HG03432 (cell line): ENCODE measurements around the gene SECISBP2.

Experiments
- ATAC-seq: cut with Tn5 transposase; IDR thresholded peaks from one replicate; pipeline ENCODE4 v1.9.1; 2021; ENCODE audit warnings: mild to moderate bottlenecking, moderate library complexity; ENCODE audit not compliant: unreplicated experiment

Gene SECISBP2

DNA sequence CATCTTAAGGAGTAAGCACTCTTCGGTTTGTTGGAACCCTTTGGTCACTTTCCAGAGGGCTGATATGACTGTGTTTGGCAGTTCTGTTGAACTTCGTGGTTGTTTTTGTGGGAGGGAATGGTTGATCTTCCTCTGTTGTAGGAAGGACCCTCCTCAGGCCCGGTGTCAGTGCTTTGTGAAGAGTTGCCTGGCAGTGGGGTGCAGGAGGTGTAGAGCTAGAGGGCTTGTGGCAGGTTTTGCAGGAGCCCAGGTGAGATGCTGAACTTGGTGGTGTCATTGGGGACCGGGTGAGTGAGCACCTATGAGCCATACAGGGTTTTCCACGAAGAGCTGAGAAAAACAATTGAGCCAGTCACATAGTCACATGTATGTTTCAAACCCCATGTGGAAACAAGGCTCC, 27.2 kb downstream of the SECISBP2 start:
- ATAC-seq = no peak

DNA sequence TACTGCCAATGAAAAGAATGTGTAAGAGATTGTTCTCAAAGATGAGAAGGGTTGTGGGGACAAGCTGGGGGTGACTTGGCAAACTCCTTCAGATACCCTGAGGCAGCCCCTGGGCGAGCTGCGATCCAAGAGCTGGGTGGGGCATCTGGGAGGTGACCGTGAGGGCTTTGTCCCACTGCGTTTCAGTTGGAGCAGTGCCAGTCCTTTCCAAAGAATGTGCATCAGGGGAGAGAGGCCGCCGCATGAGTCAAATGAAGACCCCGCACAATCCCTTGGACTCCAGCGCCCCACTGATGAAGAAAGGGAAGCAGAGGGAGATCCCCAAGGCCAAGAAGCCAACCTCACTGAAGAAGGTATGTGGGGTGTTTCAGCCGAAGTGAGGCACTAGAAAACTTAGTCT, 28.4 kb downstream of the SECISBP2 start:
- ATAC-seq = no peak

DNA sequence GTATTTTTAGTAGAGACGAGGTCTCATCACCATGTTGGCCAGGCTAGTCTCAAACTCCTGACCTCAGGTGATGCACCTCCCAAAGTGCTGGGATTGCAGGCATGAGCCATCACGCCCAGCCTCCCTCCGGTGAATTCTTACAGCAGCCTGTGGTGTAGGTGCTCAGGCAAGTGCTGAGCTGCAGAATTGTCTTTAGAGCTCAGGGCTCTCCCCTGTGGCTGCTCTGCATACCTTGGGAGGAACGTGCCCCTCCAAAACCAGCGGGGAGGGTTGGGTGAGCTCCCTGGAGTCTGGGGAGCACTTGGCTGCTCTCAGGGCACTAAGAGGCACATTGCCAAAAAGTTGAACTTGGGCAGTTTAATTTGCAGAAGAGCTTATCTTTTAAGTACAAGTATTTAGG, 29.4 kb downstream of the SECISBP2 start:
- ATAC-seq = no peak

DNA sequence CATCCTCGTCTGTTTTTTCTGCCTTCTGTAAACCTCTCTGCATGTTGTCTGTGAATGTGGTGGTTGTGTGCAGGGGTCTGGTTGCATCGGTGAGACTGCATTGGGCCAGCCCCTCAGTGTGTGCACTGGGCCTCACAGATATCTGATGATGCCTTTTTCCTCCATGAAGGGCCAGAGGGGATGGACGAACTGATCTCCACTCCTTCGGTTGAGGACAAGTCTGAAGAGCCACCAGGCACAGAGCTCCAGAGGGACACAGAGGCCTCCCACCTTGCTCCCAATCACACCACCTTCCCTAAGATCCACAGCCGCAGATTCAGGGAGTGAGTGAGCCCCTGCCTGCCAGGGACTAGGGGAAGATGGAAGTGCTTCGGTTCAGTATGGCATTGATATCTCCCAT, 31.3 kb downstream of the SECISBP2 start:
- ATAC-seq = no peak

DNA sequence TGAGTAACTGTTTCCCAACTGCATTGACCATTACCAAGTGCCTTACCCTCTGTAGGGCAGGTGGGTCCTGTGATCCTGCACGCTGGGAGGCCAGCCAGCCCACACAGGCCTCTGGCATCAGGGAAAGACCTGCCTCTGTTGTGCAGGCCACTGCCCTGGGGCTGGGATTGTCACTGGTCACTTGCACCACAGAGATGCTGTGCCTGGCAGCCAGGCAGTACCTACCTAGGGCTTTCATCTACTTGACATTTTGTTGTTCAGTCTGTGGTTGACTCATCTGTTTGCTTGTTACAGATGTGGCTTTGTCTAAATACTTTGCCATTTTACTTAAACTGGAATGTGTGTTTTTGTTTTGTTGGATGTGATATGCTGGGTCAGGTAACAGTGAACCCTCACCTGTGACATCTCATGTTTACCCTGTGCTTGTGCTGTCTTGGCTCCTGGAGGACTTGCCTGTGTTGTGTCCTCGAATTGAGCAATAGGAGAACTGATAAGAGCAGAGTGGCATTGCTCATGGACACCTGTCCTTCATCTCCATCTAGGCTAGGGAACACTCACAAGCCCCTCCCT, 32.8 kb downstream of the SECISBP2 start:
- ATAC-seq = no peak

DNA sequence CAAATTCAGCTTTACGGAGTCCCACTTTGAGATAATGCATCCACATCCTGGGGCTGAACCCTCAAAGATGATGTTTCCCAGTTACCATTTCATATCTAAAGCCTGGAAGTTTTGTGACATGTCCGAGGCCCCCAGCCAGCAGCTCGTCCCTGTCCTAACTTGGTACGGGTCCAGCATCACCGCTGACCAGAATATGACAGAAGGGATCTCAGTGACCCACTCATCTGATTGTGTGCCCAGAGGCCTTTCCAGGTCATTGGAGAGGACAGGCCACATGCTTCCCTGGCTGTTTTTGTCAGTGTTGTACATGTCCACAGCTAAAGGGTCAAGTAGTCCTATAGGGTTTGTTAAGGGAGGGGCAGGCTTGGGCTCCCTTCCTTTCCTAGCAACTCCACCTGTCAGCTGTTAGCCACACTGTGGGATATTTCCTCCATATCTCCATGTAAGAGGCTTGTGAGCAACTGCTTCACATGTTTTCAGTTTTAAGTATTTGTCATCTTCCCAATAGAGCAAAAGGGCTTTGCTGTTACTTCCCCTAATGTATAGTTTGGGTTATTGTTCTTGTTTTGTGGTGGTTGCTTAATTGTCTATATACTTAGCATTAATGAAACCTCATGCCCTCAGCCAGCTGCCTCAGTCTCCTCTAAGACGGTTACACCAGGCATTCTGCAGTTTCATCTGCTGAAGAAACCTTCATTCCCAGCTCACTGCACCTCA, 33.4 kb downstream of the SECISBP2 start:
- no peak for ATAC-seq

DNA sequence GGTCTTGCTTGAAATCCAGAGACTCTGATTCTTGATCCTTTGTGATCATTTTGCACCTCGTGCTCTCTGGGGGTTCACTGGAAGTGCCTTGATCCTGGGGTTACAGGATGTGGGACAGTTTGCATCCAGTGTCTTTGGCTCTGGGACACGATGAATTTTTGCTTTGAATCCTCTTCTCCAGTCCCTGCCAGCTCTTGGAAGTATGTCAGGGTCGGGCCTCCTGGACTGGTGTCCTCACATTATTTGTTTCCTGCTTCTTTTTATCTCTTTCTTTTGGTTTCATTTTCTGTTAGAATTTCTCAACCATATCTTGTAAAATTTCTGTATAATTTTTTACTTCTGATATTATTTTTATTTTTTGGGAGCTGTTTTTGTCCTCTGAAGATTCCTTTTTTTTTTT, 34.2 kb downstream of the SECISBP2 start:
- ATAC-seq = no peak

DNA sequence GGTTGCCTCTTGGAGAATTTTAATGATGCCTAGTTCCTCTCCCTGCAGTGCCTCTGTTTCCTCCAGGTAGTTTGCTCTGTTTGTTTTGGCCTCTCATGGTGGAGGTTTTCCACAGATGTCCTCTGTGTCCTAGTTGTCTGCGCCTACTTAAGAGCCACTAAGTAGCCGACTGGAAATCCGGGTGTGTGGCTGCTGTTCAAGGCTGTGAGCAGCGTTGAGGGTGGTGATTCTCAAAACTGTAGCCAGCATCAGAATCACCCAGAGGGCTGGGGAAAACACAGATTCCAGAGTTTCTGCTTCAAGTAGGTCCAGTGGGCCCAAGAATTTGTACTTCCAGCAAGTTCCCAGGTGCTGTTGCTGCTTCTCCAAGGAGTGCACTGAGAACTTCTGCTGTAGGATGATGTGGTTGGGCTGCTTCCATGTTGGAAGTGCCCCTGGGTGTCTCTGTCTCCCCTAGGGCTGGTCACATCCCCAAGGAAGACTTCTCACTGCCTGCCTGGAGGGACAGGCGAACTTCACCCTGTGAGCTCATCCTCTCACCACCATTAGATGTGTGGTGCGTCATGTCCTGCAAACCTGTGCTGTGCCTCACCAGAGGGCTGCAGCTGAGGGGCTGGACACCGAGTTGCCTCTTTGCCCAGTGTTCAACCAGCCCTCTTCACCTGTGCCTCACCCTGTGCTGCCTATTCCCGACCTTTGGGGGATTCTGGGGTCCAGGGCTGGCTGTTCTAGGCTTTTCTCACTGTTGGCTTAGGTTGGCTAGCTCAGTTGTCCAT, 34.8 kb downstream of the SECISBP2 start:
- ATAC-seq = no peak

DNA sequence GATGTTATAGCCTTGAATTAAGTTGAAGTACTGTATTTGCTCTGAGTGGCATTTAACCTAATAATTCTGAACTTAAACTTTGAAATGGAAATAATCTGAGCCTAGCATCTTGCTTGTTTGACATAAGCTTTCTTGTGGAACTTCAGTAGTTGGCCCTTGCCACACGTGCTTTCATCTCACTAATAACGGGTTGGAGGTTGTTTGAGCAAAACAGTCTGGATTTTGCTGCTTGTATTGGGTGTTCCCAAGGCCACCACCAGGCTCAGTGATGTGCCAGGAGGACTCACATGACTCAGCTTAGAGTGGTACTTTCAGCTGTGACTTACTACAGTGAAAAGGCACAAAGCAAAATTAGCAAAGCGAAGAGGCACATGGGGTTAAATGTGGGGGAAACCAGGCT, 35.7 kb downstream of the SECISBP2 start:
- no peak for ATAC-seq

DNA sequence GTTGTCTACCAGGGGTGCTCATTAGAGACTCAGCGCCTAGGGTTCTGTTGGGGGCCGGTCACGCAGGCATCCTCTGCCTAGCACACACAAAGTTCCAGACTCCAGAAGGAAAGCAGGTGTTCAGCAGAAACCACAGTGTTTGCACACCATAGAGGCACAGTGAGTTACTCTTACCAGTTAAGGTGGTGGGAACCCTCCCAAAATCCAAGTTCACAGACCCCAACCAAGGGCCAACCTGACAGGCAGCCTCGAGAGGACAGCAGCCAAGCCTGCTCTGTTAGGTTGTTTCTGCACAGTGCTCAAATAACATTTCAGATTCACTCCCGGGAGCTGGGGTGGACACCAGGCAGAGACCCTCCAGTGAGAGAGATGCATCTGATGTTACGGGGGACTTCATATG, 36.2 kb downstream of the SECISBP2 start:
- no peak for ATAC-seq

DNA sequence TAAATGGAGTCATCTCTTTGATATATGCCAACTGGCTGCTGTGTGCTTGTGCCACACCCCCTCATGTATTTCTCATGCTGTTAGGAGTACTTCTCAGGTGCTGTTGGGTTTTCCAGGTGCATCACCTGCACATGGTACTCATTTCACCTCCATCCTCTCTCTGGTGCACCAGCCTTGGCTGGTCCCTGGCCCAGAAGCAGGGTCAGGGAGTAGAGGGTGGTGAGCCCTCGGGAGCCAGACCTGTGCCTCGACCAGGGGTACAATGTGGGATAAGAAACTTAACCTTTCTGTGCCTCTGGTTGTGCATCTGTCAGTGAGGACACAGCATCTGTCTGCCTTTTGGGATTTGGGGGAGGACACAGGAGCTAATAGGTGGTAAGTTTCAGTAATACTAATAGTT, 38.5 kb downstream of the SECISBP2 start:
- ATAC-seq = no peak

DNA sequence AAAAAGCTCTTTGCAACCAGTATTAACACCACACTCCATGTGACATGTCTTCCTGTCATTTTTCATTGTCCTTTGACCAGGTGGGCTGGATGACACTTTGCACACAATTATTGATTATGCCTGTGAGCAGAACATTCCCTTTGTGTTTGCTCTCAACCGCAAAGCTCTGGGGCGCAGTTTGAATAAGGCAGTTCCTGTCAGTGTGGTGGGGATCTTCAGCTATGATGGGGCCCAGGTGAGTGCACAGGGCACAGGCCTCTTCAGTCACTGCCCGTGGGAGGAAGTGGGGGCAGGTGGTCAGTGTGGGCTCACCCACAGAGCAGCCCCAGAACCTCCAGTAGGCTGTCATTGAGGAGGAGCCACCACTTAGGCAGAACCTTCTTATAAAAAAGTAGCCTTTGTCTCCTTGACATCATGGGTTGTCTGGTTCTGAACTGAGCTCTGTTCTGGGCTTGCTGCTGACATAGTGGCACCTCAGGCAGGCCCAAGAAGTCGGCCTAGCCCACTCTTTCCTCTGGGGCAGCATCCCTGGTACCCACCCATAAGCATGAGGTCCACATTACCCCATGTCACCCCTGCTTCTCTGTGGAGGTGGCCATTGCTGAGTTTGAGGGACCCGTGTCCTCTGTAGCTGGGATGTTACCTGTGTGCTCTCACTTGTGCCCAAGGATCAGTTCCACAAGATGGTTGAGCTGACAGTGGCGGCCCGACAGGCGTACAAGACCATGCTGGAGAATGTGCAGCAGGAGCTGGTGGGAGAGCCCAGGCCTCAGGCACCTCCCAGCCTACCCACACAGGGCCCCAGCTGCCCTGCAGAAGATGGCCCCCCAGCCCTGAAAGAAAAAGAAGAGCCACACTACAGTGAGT, 39.3 kb downstream of the SECISBP2 start:
- ATAC-seq = no peak

DNA sequence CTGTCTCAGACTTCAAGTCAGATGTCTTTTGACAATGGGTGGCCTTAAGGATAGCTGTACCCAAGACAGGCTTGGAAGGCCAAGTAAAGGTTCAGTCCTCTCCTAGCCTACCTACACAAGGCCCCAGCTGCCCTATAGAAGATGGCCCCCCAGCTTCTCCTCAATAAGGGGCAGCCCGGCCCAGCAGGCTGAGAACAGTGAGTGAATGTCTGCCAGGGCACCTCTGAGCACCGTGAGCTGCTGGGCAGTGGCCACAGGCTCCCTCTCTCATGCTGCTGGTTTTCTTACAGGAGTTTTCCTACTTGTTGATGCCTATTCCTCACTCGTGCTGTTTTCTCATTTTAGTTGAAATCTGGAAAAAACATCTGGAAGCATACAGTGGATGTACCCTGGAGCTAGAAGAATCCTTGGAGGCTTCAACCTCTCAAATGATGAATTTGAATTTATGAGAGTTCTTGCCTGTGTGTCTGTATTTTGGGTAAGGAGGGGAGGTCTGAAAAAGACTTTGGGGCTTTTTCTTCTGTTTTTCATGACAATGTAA, 40.1 kb downstream of the SECISBP2 start:
- no peak for ATAC-seq

DNA sequence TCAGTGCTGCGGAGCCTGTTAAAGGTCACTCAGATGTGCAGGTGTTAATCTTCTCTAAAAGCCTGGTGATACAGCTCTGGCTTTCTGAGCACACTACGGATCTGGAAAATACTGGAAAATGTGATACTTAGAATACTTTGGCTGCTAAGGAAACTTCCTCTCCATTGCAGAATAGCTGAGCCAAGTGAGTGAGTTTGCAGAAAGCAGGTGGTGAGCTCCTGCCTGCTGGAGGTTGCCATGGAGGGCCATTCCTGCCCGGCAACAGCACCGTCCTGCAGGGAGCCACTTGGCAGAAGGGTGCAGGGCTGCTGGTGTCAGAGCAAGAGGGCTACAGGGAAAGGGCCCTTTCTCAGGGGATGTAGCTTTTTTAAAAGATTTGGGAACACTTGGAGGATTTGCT, 40.7 kb downstream of the SECISBP2 start:
- no peak for ATAC-seq

DNA sequence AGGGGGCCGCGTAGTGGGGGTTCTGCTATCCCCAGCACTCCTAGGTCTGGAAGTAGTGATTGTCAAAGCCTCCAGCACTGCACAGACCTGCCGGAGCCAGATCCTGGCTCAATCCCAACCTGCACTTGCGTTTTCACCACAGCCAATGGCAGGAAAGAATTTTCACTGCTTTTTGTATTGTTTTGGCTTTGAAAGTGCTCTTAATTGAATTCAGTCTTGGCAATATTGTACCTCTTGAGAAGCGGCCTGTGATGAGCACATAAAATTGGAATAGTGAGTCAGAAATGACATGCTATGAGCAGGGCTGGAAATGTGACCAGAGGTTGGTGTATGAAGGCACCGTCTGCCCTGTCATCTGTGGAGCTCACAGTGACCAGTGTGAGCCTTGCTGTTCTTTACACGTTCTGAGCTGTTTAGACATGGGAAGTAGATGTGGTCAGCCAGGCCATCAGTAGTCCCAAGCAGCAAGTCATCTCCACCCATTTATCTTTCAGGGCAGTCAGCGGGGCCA, 41.5 kb downstream of the SECISBP2 start:
- no peak for ATAC-seq

DNA sequence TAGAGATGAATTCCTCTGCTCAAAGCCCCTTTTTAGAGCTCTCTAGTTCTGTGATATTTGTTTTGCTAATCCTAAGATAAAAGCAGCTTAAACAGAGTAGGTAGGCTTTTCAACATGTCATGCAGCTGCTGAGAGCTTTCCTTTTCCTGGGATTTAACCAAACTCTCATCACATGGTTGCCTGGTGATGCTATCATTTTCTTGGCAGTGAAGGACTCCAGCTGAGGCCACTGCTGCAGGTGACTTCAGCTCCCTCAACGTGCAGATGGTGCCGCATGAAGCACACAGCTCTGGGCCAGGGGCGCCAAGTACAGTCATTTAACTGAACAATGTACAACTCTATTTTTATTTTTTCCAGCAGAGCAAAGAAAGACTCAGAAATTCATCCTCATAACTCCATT, 42.2 kb downstream of the SECISBP2 start:
- no peak for ATAC-seq

DNA sequence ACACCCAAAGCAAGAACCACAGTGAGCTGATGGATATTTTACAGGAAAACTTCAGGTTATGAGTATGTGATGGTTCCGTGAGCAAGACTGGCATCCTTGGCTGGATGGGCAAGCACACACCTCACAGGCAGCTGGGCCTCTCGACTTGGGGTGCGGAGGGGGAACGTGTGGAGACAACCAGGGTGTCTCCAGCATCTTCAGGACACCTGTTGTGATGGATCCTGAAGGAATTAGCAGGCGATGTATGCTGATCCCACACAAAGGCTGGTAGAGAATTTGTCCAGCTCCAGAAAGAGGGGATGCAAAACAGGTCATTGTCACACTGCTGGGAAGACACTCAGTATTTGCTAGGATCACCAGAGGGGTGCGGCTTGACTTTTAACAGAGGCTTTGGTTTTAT, 42.7 kb downstream of the SECISBP2 start:
- ATAC-seq = no peak

DNA sequence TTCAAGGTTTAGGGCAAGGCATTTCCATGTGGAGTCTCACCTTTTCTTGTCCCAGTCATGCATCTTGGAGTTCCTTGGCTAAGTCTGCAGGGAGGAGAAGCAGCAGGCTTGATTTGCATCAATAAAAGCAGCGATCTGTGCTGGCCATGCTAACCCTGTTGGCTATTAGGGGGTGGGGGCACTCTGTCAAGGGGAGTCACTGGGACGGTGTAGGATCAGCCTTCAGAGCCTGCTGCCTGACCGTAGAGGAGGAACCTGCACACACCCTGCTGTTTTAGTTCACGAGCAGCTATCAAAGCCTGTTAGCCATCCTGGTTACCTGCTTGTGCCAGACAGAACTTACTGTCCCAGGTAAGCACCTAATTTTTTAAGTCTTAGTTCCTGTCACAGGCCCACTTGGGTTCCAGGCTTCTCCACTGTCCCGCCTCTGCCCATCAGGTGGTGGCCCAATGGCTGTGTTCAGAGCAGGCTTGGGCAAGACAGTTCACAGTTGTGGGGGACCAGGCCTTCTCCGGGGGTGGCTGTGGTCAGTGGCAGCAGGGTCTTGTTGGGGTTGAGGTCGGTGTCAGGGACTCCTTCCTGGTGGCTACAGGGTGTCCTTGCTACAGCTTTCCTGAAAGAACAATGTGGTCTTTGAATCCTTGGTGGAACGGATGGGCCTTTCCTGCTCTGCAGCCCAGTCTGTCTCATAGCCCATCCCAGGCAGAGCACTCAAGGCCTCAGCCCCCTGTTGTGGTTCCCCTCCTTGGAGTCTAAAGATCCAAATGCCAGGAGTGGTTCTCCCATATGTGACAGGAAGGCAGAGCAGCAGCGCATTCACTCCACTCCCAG, 43.7 kb downstream of the SECISBP2 start:
- no peak for ATAC-seq

DNA sequence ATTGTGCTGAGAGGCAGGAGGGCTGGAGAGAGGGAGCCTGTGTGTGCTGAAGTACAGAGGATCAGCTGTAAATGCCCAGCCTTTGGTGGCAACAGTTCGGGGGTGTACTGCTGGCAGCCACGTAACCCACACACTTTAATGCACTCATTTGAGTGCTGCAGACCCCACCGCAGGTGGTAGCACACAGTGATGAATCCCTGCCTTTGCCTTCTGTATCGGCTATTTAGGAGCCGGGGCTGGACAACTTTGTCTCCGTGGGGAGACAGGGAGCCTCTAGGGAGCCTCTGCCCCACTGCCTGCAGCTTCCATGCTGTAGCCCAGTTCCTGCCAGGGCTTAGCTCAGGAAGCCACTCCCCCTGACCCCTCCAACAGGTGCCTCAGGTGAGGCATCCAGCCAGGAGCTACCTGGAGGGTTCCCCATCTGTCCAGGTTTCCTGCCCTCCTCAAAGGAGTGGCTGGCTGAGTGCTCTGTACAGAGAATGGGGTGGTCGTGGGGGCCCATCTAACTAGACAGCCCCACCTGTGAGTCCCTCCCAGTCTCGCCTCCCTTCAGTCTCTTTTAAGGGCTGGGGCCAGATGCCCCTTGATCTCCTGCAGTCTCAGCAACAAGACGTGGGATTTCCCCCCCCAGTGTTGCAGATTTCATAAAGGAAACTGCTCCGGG, 44.5 kb downstream of the SECISBP2 start:
- no peak for ATAC-seq

DNA sequence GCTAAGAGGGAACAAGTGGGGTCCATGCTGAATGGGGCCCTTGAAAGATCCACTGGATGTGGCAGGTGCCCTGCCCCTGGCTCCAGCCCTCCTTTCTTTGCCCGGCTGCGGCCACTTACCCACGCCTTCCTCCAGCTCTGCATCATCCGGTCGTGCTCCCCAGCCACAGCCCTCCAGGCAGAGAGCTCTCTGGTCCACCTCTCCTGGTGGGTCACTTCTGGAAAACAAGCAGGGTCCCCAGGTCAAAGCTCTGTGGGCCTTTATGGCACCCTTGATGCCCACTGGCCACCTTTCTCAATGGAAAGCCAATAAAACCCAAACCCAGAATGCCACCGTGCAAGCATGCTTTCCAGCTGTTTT, 45.0 kb downstream of the SECISBP2 start:
- ATAC-seq = no peak
